SKM-1 (cell line): ENCODE measurements around the gene BLOC1S3.

ENCODE experiments used
- DNase-seq: peaks from one replicate; lab custom pipeline; 2025; ENCODE audit not compliant: unreplicated experiment; lab: John Stamatoyannopoulos, UW

BLOC1S3 gene

DNA sequence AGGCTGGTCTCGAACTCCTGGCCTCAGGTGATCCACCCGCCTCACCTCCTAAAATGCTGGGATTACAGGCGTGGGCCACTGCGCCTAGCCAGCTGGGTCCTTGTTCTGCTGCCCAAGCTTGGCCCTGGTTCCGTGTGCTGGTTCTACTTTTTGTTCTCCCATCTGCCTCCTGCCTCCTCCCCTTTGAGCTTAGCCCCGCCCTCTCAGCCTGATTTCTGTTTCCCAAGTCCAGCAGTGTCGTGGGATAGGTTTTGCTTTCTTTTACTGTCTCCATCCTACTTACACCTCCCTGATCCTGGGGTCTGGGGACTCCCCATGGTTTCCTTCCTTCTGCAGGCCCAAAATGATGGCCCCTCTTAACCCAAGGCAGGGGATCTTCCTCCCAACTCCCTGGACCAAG lies 2.4 kb downstream of the BLOC1S3 start:
- DNase-seq = no peak

DNA sequence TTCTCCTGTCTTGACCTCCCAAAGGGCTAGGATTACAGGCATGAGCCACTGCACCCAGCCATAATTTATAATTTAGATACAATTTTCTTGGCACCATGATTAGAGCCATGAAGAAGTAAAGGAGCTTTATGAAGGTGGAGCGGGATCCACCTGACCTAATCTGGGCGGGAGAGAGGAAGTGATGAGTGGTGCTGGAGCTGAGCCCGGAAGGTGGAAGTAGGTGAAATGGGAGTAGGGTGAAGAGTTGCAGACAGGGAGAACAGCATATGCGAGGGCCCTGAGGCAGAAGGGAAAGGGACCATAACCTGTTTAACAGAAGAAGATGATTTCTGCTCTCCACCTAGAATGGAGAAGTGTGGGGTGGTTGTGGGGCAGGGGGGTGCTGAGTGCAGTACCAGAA lies 4.2 kb downstream of the BLOC1S3 start:
- no peak for DNase-seq

DNA sequence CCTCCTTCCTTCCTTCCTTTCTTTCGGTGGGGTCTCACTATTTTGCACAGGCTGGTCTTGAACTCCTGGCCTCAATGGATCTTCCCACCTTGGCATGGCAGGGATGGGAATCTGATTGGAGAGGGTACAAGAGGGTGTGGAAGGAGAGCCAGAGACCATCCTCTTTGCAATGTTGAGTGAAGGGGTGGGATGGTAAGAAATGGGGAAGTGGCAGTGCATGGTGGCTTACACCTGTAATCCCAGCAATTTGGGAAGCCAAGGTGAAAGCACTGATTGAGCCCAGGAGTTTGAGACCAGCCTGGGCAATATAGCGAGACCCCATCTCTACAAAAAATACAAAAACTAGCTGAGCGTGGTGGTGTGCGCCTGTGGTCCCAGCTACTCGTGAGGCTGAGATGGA lies 5.5 kb downstream of the BLOC1S3 start:
- no peak for DNase-seq

DNA sequence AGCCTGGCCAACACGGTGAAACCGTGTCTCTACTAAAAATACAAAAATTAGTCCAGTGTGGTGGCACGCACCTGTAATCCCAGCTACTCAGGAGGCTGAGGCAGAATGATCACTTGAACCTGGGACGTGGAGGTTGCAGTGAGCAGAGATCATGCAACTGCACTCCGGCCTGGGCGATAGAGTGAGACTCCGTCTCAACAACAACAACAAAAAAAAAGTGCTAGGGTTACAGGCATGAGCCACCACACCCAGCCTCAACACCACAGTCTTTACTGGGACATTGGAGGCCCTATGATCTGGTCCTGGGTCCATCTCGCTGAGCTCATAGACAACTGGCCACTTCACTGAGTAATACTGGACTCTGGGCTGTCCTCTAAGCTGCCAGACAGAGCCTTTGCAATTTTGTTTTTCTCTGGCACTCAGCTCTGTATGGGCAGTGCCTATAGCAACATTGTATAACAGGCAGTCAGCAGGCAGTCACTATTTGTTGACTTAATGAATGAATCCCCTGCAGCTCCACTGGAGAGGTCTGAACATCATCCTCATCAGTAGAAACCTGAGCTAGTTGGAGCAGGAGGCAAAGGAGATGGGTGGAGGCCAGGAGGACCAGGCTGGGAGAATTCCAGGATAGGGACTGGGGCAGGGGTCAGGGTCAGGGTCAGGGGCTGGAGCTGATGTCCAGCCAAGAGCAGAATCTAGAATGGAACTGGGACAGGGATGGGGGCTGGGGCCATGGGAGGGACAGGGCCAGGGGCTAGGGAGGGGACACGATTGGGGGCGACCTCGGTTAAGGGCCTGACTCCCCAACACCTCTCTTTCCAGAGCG lies 8.1 kb downstream of the BLOC1S3 start:
- DNase-seq = no peak

DNA sequence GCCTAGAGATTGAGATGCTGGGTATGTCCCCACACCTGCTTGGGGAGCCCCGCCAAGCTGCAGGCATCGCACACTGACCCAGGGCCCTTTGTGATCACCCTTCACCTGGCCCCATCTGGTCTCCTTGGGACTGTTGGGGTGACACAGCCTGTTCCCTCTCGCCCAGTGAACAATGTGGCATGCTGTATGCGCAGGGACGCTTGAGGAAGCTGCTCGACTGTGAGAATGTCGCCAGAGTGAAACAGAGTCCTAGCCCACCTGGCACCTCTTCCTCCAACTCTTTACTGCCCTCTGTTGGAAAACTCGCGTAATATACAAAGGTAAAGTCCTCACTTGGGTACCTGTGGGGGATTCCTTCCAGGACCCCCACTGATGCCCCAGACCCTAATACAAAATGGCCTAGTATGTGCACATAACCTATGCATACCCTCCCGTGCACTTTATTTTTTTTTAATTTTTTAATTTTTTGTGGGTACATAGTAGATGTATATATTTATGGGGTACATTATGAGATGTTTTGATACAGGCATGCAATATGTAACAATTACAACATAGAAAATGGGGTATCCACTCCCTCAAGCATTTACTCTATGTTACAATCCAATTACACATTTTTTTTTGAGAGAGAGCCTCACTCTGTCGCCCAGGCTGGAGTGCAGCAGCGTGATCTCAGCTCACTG lies 9.0 kb downstream of the BLOC1S3 start:
- DNase-seq = no peak

DNA sequence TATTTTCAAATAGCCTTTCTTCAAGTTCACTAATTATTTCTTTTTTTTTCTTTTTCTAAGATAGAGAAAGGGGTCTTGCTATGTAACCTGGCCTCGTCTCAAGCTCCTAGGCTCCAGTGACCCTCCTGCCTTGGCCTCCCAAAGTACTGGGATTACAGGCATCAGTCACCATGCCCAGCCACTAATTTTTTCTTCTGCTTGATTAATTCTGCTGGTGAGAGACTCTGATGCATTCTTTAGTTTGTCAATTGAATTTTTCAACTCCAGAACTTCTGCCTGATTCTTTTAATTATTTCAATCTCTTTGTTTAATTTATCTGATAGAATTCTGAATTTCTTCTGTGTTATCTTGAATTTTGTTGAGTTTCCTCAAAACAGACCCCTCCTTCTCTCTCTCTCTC lies 11.4 kb downstream of the BLOC1S3 start:
- no peak for DNase-seq

DNA sequence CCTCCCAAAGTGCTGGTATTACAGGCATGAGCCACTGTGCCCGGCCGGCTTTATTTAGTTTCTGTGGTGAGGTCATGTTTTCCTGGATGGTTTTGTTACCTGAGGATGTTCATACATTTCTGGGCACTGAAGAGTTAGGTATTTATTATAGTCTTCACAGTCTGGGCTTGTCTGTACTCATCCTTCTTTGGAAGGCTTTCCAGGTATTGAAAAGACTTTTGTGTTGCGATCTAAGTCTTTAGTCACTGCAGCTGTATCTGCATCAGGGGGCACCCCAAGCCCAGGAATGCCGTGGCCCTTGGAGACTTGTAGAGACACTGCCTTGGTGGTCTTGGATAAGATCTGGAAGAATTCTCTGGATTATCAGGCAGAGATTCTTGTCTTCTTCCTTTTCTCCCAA lies 12.8 kb downstream of the BLOC1S3 start:
- no peak for DNase-seq

DNA sequence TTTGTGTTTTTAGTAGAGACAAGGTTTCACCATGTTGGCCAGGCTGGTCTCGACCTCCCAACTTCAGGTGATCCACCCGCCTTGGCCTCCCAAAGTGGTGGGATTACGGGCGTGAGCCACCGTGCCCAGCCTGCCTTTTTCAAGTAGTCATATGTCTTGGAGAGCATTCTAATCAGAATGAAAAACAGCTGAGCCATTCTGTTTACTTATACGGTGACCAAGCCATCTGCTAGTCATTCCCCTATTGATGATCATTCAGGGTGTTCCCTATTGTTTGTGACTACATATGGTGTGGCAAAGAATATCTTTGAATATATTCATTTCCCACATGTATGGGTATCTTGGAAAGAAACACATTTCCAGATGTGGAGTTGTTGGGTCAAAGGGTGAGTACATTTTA lies 17.2 kb downstream of the BLOC1S3 start:
- DNase-seq = no peak

DNA sequence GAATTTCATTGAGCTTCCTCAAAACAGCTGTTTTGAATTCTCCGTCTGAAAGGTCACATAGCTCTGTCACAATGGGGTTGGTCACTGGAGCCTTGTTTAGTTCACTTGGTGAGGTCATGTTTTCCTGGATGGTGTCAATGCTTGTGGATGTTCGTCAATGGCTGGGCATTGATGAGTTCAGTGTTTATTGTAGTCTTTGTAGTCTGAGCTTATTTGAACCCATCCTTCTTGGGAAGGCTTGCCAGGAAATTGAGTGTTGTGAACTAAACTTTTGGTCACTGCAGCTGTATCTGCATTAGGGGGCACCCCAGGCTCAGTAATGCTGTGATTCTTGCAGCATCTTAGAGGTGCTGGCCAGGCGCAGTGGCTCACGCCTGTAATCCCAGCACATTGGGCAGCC lies 22.0 kb downstream of the BLOC1S3 start:
- DNase-seq = no peak

DNA sequence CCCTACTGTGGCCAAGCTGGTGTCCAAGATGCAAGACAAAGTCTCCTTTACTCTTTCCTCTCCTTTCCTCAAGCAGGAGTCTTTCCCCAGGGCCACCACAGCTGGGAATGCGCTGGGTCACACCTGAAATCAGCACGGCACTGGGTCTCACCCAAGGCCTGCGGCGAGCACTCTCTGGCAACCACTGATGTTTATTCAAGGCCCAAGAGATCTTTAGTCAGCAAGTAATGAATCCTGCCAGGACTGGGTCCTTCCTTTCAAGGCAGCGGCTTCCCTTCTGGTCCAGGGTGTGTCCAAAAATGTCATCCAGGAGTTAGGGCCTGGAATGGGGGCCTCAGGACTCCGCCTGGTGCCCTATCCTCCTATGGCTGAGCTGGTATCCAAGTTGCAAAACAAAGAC lies 24.1 kb downstream of the BLOC1S3 start:
- DNase-seq = no peak

DNA sequence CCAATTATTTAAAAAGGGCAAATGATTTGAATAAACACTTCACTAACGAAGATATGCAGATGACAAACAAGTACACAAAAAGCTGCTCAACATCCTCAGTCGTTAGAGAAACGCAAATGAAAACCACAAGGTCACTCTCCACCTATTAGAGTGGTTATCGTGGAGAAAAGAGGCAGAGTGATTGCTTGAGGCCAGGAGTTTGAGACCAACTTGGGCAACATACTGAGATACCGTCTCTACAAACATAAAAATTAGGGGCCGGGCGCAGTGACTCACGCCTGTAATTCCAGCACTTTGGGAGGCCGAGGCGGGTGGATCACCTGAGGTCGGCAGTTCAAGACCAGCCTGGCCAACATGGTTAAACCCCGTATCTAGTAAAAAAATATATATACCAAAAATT lies 27.2 kb downstream of the BLOC1S3 start:
- DNase-seq = no peak

DNA sequence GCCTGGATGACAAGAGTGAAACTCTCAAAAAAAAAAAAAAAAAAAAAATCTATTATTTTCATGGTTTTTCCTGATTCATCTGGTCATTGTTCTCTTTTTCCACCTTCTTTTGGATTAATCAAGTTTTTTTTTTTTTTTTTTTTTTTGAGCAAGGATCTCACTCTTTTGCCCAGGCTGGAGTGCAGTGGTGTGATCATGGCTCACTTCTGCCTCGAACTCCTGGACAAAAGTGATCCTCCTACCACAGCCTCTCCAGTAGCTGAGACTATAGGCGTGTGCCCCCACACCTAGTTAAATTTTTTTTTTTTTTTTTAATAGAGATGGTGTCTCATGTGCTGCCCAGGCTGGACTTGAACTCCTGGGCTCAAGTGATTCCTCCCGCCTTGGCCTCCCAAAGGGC lies 27.7 kb downstream of the BLOC1S3 start:
- no peak for DNase-seq

DNA sequence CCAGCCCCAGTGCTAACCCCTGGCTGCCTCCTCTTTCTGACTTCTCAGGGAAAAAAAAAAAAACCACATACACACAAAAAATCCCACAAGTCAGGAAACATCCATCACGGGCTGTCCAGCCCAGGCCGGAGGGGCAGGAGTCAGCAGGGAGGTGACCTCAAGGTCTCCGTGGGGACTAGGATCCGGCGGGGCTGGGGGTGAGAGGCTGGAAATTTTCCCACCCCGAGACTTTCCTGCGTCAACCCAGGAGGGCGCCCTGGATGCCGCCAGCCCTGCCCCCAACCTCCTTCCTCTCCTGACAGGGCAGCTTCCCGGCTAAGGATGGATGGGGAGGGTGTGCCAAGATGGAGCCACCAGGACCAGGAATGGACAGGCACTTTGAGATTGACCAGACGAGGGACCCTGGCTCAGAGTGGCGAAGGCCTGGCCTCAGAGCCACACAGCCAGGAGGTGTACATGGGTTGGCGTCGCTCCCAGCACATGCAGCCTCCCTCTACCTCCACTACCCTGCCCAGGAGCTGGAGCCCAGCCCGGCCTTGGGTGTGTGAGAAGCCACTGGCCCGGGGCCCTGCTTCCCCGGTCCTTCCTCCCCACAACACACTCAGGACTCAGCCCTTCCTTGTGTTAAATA lies 33.3 kb downstream of the BLOC1S3 start:
- no peak for DNase-seq

DNA sequence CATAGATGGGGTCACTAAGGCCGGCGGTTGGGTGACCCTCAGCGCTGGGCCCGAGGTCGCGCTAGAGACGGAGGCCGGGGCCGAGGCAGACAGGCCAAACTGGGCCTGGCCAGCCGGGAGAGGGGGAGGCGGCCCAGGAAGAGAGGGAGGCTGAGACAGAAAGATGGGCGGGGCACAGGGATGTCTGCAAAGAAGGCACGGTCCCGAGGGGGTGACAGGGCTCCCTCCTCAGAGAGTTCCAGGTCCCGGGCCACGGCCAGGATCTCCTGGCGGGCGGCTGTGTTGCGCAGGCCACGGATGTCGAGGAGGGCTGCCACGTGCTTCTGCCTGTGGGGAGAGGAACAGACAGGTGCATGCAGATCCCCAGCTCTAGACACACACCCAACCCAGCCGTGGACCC lies 34.4 kb downstream of the BLOC1S3 start:
- no peak for DNase-seq

DNA sequence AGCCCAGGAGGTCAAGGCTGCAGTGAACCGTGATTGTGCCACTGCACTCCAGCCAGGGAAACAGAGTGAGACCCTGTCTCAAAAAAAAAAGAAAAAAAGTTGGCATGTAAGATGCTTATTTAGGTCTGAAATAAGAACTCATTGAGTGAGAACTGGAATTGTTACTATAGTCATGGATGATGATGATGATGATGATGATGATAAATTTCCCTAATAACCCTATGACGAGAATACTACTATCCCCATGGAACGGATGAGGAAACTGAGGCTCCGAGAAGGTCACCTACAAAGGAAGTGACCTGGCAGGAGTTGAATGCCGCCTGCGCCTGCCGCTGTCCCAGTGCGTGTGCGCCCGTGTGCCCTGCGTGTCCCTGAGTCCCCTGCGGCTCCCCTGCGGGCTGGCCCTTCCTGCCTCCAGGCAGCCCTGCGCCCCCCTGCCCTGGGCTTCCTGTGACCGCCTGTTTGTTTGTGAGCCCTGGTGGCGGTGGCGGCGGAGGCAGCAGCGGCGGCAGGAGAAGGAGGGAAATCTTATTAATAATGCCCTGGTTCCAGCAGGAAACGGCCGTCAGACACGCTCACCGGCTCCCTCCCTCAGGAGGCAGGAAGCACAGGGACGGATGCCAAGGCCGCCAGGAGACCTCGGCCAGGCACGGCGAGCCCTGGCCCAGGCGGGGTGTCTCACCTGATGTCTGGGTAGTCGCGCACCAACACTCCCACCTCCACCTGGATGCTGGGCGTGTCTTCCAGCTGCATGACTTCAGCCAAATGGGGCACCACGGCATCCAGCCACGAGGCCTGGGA lies 37.0 kb downstream of the BLOC1S3 start:
- no peak for DNase-seq

DNA sequence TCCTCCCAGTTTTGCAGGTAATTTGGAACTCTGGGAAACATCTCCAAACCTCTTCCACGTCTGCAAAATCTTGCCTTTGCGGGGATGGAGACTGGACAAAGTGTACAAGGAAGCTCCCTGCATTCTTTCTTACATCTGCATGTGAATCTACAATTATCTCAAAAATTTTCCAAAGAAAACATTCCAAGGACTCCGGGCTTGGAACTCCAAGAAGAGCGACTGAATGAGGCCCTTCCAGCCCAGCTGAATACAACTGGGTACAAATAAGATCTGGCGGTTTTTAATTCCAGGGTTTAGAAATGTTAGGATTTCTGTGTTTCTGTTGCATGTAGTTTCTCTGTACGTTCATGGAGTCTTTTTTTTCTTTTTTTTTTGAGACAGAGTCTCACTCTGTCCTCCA lies 38.1 kb downstream of the BLOC1S3 start:
- no peak for DNase-seq

DNA sequence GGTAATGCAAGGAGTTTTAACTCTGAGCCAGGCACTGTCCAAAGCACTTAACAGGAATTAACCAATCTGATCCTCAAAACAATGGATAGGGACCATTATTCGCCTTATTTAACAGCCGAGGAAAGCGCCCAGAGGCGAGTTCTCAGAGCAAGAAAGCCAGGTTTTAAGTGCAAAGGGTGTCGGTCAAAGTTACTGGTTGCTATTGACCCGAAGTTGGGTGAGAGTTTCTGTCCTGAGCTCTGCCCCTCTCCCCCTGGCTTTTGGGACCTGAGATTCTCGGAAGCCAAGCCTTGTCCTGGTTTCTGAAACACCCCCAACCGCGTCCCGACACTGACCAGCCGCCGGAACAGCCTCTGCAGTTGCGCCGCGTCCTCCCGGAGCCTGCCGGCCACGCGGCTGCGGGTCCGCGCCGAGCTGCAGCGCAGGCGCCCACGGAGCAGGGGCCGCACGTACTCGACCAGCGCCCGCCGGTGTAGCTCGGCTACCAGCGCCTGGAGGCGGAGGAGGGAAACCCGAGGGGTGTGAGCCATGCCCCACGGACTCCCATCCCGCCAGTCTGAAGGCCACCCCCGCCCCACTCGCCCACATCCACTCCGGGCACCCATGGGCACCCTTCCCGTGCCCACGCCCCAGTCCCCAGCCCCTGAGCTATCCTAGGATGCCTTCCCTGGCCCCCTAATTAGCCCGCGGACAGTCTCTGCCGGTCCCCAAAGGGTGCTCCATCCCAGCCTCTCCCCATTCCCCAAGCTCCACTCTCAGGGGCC lies 38.8 kb downstream of the BLOC1S3 start:
- DNase-seq = no peak

DNA sequence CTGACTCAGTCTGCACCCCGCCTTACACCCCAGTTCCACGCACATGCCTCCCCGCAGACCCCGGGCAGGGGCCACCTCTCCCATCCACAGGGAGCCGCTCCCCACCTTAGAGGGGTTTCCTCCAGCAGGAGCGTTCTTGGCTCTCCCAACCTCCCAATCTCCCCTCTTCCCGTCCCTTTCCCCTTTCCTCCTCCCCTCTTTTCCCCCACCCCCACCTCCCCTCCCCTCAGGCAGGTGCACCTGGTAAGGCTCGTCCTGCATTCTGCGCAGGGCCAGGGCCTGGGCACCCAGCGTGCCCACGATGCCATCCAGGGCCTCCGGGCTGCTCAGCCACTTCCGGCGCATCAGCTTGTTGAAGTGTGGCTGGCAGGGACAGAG lies 39.4 kb downstream of the BLOC1S3 start:
- DNase-seq = no peak

DNA sequence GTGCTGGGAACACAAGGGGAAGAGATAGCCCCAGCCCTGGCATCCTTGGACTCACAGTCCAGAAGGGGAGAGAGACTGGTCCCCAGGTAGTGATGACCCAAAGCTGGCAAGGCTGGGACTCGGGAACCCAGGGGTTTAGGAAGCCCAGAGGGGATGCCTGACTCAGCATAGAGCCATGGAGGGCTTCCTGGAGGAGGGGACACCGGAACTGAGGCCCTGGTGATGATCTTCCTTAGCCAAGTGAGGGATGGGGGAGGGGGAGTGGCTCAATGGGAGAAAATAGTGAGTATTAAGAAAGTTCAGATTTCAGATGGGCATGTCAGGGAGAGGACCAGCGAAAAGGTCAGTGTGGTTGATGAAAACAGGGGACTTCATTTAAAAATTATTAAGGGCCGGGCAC lies 39.8 kb downstream of the BLOC1S3 start:
- no peak for DNase-seq

DNA sequence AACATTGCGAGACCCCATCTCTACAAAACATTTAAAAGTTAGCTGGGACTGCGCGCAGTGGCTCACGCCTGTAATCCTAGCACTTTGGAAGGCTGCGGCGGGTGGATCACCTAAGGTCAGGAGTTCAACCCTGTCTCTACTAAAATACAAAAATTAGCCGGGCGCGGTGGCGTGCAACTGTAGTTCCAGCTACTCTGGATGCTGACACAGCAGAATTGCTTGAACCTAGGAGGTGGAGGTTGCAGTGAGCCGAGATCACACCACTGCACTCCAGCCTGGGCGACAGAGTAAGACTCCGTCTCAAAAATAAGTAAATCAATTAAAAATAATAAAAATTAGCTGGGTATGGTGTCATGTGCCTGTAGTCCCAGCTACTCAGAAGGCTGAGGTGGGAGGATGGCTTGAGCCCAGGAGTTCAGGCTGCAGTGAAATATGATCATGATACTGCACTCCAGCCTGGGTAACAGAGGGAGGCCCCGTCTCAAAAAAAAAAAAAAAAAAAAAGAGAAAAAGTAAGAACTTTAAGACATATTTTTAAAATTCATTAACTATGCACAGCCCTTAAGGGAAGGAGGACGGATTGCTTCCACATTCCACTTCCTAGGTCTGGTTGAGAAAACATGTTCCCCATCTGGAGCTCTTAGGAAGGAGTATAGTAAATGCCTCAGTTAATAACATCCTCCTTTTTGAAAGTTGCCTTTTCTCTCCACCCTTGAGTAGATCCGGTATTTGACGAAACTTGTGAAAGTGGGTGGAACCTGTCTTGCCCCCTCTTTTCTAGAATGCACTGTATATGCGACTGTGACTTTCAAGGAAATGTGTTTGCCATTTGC lies 40.5 kb downstream of the BLOC1S3 start:
- DNase-seq = no peak
